ENCODE measurements around the gene HDAC10.

HDAC10 gene

DNA sequence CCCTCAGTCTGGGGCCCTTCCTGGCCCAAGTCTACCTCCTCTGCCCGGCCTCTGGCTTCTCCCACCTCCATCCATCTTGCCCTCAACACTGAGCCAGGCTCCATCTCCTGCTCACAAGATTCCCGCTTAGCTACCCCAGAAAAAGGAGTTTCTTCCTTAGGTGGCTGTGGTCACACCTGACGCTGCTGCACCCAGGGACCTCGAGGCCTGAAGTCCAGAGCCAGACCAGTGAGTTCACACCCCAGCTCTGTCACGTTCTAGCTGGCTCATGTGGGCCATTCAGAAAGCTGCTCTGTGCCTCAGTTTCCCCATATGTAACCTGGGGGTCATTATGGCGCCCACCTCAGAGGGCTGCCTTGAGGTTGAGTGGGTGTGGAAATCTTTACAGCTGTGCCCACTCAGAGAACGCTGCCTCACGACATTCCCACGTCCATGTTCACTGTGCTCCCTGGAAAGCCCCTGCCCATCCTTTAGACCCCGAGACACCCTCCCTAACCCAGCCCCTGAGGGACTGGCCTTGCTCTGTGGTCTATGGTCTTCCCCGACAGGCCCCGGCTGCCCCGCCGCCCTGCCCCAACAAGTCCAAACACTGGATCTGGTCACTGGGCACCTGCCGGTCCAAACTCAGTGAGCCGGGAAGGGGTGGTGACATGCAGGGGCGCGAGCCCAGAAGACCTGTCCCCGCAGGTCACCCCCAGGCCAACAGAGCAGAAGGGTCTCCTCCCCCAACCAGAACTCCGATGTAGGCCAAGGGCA lies 46.6 kb upstream of the HDAC10 start:
- H3K4me3 ChIP-seq (ENCODE audit: low read length) = no peak overlapping the region
- TF ChIP-seq, protein P1, sequence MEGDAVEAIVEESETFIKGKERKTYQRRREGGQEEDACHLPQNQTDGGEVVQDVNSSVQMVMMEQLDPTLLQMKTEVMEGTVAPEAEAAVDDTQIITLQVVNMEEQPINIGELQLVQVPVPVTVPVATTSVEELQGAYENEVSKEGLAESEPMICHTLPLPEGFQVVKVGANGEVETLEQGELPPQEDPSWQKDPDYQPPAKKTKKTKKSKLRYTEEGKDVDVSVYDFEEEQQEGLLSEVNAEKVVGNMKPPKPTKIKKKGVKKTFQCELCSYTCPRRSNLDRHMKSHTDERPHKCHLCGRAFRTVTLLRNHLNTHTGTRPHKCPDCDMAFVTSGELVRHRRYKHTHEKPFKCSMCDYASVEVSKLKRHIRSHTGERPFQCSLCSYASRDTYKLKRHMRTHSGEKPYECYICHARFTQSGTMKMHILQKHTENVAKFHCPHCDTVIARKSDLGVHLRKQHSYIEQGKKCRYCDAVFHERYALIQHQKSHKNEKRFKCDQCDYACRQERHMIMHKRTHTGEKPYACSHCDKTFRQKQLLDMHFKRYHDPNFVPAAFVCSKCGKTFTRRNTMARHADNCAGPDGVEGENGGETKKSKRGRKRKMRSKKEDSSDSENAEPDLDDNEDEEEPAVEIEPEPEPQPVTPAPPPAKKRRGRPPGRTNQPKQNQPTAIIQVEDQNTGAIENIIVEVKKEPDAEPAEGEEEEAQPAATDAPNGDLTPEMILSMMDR (IDR thresholded peaks at IDR 0.05; ENCODE audit: insufficient read depth, low read depth, low read length, missing control alignments) = no peak
- no peak for DNase-seq (ENCODE audit: low read depth)

DNA sequence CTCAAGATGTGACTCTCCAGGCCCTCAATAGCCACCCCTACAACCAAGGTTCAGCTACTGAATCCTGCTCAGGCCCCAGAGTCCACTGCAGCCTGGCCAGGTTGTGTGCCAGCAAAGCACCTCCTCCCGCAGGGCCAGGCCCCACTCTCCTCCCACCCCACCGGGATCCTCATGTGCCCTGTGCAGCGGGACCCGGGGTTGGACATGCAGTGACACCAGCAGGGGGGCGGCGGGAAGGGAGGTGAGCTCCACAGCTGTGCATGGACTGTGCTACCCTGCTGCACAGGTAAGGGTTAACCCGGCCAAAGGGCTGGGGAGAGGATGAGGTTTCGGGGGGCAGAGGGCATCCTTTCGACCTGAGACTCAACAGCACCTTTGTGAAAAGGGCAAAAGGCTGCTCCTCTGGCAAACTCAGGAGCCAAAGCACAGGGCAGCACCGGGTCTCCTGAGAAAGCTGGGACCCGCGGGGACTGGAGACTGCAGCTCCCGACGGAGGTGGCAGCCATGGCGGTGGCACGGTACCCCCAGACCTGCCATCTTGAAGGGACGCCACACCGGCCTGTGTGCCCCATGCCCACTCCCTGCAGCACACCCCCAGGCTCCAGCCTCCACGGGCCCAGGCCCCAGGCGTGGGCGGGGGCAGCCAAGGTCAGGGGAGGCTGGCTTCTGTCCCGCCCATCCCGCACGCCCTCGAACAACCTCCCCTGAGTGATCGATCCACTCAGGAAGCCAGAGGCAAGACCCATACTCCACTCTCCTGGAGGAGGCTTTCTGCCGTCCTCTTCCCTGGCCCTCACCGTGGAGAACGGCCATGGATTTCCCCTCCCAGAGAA lies 45.8 kb upstream of the HDAC10 start:
- no peak overlapping the region for H3K4me3 ChIP-seq (ENCODE audit: low read length)
- DNase-seq (ENCODE audit: low read depth) = no peak
- TF ChIP-seq, protein P1 (IDR thresholded peaks at IDR 0.05; ENCODE audit: insufficient read depth, low read depth, low read length, missing control alignments) = no peak

DNA sequence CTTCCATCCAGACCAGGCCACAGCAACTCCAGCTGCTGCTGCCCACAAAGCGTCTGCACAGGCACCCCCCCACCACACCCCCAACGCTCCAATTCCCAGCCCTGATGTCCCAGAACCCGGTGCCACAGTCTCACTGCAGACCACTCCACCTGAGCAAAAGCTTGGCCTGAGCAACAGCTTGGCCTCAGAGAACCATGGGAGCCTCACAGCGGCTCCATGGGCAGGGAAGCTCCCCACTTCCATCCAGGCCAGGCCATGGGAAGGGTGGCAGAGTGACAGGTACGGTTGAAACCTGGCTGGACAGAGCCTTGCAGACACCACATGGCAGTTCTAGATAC lies 43.2 kb upstream of the HDAC10 start:
- DNase-seq (ENCODE audit: low read depth) = no peak
- H3K4me3 ChIP-seq (ENCODE audit: low read length) = no peak overlapping the region
- TF ChIP-seq, protein P1 (IDR thresholded peaks at IDR 0.05; ENCODE audit: insufficient read depth, low read depth, low read length, missing control alignments) = no peak

DNA sequence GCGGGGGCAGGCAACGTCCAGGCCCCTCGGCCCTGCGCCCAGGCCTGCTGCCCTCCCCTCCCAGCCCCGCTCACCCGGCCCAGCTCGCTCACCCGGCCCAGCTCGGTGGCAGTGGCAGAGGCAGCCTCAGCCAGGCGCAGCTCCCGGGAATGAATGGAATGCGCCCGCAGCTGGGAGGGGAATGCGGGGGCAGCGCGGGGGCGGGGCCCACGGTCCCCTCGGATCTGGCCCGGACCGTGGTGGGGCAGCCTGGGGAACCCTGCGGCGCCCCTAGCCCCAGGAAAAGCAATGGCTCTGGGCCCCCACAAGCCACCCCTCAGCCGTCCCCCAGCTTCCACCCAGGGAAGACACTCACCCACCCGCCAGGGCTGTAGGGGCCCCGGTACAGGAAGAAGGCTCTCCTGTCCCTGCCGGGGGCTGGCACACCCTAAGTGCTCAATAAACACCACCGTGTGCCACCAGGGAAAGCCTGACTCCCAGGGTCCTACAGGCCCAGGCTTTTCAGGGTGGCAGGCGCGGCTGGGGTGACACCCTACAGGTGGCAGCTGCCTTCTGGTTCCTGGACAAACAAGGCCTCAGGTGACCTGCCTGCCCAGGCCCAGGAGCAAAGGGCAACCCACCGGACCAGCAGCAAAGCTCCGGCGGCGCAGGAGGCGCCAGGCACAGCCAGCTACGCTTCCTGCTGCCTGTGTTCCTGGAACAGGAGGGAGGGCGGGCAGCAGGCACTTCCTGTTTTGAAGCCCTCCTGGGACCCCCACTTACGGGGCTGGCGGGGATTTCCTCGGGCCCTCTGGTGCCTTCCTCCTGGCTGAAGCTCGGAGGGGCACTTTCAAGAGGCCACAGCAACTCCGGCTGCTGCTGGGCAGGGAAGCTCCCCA lies 42.6 kb upstream of the HDAC10 start:
- H3K4me3 ChIP-seq (ENCODE audit: low read length) = peak overlapping the region; percentile 8
- TF ChIP-seq, protein P1 (IDR thresholded peaks at IDR 0.05; ENCODE audit: insufficient read depth, low read depth, low read length, missing control alignments) = no peak
- peak; percentile 69 for DNase-seq (ENCODE audit: low read depth)

DNA sequence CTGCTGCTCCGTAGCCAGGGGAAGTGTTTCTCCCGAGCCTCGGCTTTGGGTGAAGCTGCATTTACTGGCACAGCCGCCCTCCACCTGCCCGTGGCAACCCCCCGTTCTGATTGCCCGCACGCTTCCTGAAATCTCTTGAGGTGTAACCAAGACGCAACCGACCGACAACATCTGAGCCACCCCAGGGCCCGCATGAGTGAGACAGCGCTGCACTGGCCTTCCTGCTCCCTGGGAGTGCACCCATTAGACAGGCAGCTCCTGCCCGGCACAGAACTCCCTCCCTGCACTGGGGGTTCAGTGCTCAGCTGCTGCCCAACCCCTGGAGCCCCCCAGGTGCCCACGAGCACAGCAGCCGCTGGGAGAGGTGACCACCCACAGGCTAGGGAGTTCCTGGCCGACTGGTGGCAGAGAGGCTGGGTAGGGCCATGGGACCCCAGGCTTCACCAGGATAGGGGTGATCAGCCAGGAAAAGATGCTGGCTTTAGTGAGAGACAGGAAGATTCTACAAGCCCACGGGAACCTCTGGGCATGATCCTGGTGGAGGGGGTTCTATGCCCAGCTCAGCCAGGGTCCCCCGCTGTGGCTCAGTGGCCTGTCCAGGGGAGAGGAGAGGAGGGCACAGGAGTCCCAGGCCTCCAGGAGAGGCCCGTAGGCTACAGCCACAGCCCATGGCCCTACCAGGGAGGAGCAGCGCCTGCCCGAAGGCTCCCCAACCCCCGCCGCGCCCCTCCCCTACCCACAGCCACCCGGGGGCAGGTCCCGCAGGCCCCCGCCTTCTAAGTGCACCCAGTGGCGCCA lies 41.8 kb upstream of the HDAC10 start:
- H3K4me3 ChIP-seq (ENCODE audit: low read length) = peak overlapping the region; percentile 14
- TF ChIP-seq, protein P1 (IDR thresholded peaks at IDR 0.05; ENCODE audit: insufficient read depth, low read depth, low read length, missing control alignments) = no peak
- no peak for DNase-seq (ENCODE audit: low read depth)
